HEK293T (cell line): ENCODE data around the gene SFT2D1.
A peak's percentile ranks its signal among the peaks of the same experiment; 100 is the strongest.
"Not testable (repeated sequence)": the region's sequence is repeated elsewhere in the genome, so short reads cannot be mapped to it uniquely, and the experiment has no call there.

Experiments used
- CTCF ChIA-PET: fragments of 350-600 bp; formaldehyde crosslinking; extraction: SDS; loops from one replicate; lab custom pipeline; 2021; ENCODE audit warnings: antibody characterized with exemption, inconsistent platforms; lab: Yijun Ruan, JAX
- POLR2A ChIA-PET: fragments of 350-600 bp; formaldehyde crosslinking; extraction: SDS; loops from one replicate; lab custom pipeline; 2020; ENCODE audit warnings: antibody characterized with exemption, inconsistent platforms; lab: Yijun Ruan, JAX
- DNase-seq: peaks from one replicate; pipeline ENCODE4 v3.0.0; 2012; ENCODE audit warnings: mixed read lengths; ENCODE audit errors: extremely low spot score
- ARNT ChIP-seq: fragments of 450-650 bp; IDR thresholded peaks from 2 replicates; pipeline ENCODE4 v1.6.1; 2017; ENCODE audit warnings: mild to moderate bottlenecking
- BHLHE40 ChIP-seq: fragments of 450-650 bp; IDR thresholded peaks from 2 replicates; pipeline ENCODE4 v1.6.1; 2016; ENCODE audit warnings: mild to moderate bottlenecking, moderate library complexity, borderline replicate concordance
- CTBP1 ChIP-seq: fragments of 450-650 bp; IDR thresholded peaks from 2 replicates; pipeline ENCODE4 v1.6.1; 2016; ENCODE audit warnings: borderline replicate concordance
- ELF4 ChIP-seq: fragments of 450-650 bp; IDR thresholded peaks from 2 replicates; pipeline ENCODE4 v1.6.1; 2017; ENCODE audit warnings: antibody characterized with exemption
- FOXA1 ChIP-seq: fragments of 450-650 bp; IDR thresholded peaks from 2 replicates; pipeline ENCODE4 v1.6.1; 2016; ENCODE audit warnings: mild to moderate bottlenecking
- FOXK2 ChIP-seq: fragments of 450-650 bp; IDR thresholded peaks from 2 replicates; pipeline ENCODE4 v1.6.1; 2016; ENCODE audit warnings: mild to moderate bottlenecking
- FOXM1 ChIP-seq: fragments of 450-650 bp; IDR thresholded peaks from 2 replicates; pipeline ENCODE4 v1.6.1; 2017; ENCODE audit warnings: mild to moderate bottlenecking, borderline replicate concordance
- HDGF ChIP-seq: fragments of 450-650 bp; IDR thresholded peaks from 2 replicates; pipeline ENCODE4 v1.6.1; 2017; ENCODE audit warnings: antibody characterized with exemption, borderline replicate concordance
- L3MBTL2 ChIP-seq: fragments of 450-650 bp; conservative IDR thresholded peaks from 2 replicates; pipeline ENCODE4 v1.6.1; 2016; ENCODE audit warnings: mild to moderate bottlenecking
- LEF1 ChIP-seq: fragments of 450-650 bp; IDR thresholded peaks from 2 replicates; pipeline ENCODE4 v1.6.1; 2017; ENCODE audit warnings: mild to moderate bottlenecking, borderline replicate concordance
- NFRKB ChIP-seq: fragments of 450-650 bp; IDR thresholded peaks from 2 replicates; pipeline ENCODE4 v1.6.1; 2016; ENCODE audit warnings: mild to moderate bottlenecking, moderate library complexity
- SP1 ChIP-seq: fragments of 450-650 bp; IDR thresholded peaks from 2 replicates; pipeline ENCODE4 v1.6.1; 2017
- SUZ12 ChIP-seq: fragments of 450-650 bp; IDR thresholded peaks from 2 replicates; pipeline ENCODE4 v1.6.1; 2016; ENCODE audit warnings: mild to moderate bottlenecking
- TARDBP ChIP-seq: fragments of 450-650 bp; IDR thresholded peaks from 2 replicates; pipeline ENCODE4 v1.6.1; 2016
- ZNF384 ChIP-seq: fragments of 450-650 bp; IDR thresholded peaks from 2 replicates; pipeline ENCODE4 v1.6.1; 2016
- TF ChIP-seq, protein P1 (sequence below): fragments of 450-650 bp; IDR thresholded peaks from 2 replicates; pipeline ENCODE4 v1.6.1; 2016

SFT2D1 gene

DNA sequence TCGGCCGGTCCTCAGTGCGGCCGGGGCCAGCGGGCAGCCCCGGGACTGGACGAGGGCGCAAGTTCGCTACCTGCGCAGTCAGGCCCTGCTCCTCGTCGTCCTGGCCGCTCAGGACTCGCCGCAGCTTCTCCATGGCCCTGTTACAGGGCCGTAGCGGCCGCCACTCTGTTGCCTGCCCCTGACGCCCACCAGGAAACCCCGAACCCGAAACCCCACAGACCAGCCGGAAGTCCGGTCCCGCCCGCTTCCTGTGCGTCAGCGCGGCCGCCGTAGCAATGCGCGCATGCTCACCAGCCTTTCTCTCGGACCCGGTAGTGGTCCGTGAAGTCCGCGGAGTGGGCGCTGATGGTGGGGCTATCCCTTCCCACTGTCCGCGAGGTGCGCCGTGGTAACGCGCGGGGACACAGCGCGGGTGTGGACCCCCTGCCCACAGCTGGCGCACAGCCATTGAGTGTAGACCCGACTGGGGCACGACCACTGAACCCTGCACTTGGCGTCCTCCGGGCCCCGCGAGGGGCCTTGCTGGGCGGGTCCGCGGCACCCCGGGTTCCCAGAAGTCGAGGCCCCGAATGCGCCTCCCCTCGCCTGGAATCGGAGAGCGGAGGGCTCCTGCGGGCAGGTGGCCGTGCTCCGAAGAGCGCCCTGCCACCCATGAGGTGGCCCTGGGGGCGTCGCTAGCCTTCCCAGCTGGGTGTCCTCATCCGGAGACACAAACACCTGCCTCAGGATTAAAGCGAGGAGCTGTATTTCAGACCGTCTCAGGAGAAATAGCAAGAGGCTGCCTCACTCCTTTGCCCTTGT lies at the start of gene SFT2D1:
Gene SFT2D1 (minus strand): TSS at position 197 of the 801 bp plus-strand sequence. CDS start 64 bp downstream, at position 133.
- ChIA-PET POLR2A (interaction anchor here (0.6 to 1.4 kb wide), 9 partner anchors 9 to 289 kb away, joined by 3 to 9 read pairs (median 4); partner anchors contain the start of gene TBXT), CTCF (no interaction called here)
- TF ChIP-seq ELF4 (peak; percentile 75), L3MBTL2 (peak; percentile 76), ZNF384 (no peak)
- peak; percentile 95 for DNase-seq

DNA sequence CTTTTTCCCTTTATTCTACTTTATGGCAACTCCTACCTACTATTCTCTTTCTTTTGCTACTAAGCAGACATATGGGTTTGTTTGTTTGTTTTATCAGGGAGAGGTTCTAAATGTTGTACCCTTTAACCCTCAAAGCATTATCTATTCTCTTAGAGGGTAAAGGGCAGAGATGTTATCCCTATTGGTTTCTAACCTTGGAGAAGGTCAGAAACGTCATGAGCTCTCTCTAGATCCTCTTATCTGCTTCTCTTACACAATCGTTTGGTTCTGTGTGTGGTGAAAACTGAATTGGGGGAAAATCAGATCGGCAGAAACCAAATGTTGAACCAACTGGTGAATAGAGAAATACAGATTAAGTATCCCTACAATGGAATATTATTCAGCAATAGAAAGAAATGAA lies 46.8 kb upstream of the SFT2D1 start:
- ChIA-PET POLR2A (no interaction called here), CTCF (interaction anchor here (1.8 kb wide), 1 partner anchor 11 kb away, joined by 7 read pairs; no protein-coding TSS in a partner anchor)
- TF ChIP-seq ELF4 (no peak), ZNF384 (no peak), SUZ12 (no peak), TARDBP (no peak), ARNT (no peak), FOXA1 (no peak), SP1 (no peak), FOXK2 (no peak)
- no peak for DNase-seq

GRCh38 chr6:166388290-166389004 lies 46.1 kb upstream of the SFT2D1 start:
- DNase-seq, result no peak
- ChIA-PET CTCF (interaction anchor here (1.0 to 1.8 kb wide), 2 partner anchors 12 to 111 kb away, joined by 3 to 7 read pairs; no protein-coding TSS in a partner anchor), POLR2A (no interaction called here)
- TF ChIP-seq TARDBP, result no peak
- TF ChIP-seq FOXK2, result no peak
- no peak for TF ChIP-seq CTBP1
- TF ChIP-seq L3MBTL2, result no peak
- TF ChIP-seq ARNT, result no peak
- TF ChIP-seq, protein P1, sequence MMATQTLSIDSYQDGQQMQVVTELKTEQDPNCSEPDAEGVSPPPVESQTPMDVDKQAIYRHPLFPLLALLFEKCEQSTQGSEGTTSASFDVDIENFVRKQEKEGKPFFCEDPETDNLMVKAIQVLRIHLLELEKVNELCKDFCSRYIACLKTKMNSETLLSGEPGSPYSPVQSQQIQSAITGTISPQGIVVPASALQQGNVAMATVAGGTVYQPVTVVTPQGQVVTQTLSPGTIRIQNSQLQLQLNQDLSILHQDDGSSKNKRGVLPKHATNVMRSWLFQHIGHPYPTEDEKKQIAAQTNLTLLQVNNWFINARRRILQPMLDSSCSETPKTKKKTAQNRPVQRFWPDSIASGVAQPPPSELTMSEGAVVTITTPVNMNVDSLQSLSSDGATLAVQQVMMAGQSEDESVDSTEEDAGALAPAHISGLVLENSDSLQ, result no peak
- no peak for TF ChIP-seq NFRKB
- no peak for TF ChIP-seq ELF4
- TF ChIP-seq BHLHE40, result no peak
- TF ChIP-seq HDGF, result no peak
- no peak for TF ChIP-seq SUZ12
- no peak for TF ChIP-seq LEF1
- TF ChIP-seq SP1, result no peak
- no peak for TF ChIP-seq FOXA1
- no peak for TF ChIP-seq FOXM1
- no peak for TF ChIP-seq ZNF384

GRCh38 chr6:166387642-166388289 lies 45.4 kb upstream of the SFT2D1 start:
- ChIA-PET POLR2A (no interaction called here), CTCF (interaction anchor here (1.0 to 1.8 kb wide), 2 partner anchors 13 to 111 kb away, joined by 3 to 7 read pairs; no protein-coding TSS in a partner anchor)
- no peak for DNase-seq
- TF ChIP-seq FOXK2, result no peak
- no peak for TF ChIP-seq L3MBTL2
- TF ChIP-seq NFRKB, result no peak
- no peak for TF ChIP-seq CTBP1
- TF ChIP-seq SUZ12, result no peak
- TF ChIP-seq ELF4, result no peak
- no peak for TF ChIP-seq LEF1
- TF ChIP-seq FOXA1, result no peak
- no peak for TF ChIP-seq TARDBP
- TF ChIP-seq ARNT, result no peak
- TF ChIP-seq HDGF, result no peak
- no peak for TF ChIP-seq ZNF384
- TF ChIP-seq FOXM1, result no peak
- no peak for TF ChIP-seq BHLHE40
- TF ChIP-seq, protein P1, result no peak
- TF ChIP-seq SP1, result no peak

- CTCF ChIA-PET, DNase-seq, POLR2A ChIA-PET: not testable (repeated sequence)
These were observed 44.8 kb upstream of the SFT2D1 start for GRCh38 chr6:166387098-166387497.

DNA sequence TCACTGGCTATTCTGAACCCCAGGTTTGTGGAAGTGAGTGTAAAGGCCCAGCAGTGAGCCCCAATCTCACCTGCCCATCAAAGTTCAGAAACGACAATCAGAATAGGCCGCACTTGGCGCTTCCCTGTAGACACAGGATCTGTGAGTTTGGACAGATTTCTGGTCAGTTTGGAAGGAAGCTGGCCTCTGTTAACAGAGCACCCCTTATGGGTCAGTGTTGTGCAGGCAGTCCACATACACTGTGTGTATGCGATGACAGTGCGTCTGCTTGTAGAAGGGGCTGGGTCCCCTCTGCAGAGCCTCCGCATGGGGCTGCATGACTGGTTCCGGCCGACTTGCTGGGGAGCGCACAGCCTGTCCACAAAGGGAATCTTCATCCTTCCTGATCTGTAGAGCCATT lies 43.8 kb upstream of the SFT2D1 start:
- ChIA-PET POLR2A (no interaction called here), CTCF (no interaction called here)
- TF ChIP-seq, protein P1, result no peak
- no peak for DNase-seq
